HL-60 (cell line): ENCODE results near the gene MARCKS.

Experiments
- CTCF ChIP-seq: IDR thresholded peaks from one replicate; pipeline ENCODE4 v1.5.1; 2011; ENCODE audit warnings: low read length, control low read depth, inconsistent platforms; ENCODE audit not compliant: insufficient read depth
- POLR2AphosphoS5 ChIP-seq: IDR thresholded peaks from 2 replicates; pipeline ENCODE4 v1.6.1; 2012; ENCODE audit warnings: low read depth
- SPI1 ChIP-seq: IDR thresholded peaks from 2 replicates; pipeline ENCODE4 v1.6.1; 2012; ENCODE audit warnings: low read depth, mild to moderate bottlenecking, borderline replicate concordance
- TF ChIP-seq, protein P1 (sequence below): IDR thresholded peaks from 2 replicates; pipeline ENCODE4 v1.6.1; 2012; ENCODE audit warnings: low read depth; ENCODE audit not compliant: insufficient replicate concordance

DNA sequence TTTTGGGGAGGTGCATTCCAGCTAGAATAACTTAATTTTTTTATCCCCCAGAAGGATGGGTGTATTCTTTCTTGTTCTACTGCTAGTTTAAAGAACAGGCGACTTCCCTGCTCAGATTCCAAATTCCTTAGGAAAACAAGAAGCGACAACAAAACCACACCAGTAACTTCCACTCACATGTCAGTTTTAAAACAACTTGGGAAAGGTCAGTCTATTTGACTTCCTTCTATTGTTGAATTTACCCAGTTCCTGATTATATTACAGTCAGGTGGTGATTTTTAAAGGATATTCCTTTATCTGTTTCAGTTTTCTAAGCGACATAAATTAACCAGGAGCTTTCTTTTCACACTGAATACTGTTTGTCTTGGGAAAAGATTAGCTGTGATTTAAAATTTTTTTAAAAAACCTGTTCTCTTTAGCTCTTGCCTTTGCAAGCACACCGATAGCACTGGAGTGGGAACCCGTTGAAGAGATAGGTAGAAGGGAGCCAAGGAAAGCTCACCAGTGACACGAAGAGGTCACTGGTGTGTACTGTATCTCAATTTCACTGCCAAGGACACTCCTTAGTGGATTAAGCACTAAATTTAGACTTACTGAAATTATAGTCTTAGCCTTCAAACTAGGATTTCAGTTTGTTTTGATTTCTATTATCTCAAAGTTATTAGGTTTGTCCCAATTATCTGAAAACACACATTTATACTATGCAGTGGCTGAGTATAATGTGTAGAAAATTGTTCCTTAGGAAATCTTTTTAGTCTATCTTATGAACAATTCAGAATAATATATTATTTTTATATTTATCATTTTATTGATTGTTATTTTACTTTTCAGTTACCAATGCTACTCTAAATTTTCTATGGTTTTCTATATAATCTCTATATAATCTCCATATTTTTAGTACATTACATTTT, 22.3 kb downstream of the MARCKS start:
- peak; percentile 52 for TF ChIP-seq CTCF
- TF ChIP-seq SPI1 = peak; percentile 39; the same call in 1 of the 2 replicates
- TF ChIP-seq, protein P1, sequence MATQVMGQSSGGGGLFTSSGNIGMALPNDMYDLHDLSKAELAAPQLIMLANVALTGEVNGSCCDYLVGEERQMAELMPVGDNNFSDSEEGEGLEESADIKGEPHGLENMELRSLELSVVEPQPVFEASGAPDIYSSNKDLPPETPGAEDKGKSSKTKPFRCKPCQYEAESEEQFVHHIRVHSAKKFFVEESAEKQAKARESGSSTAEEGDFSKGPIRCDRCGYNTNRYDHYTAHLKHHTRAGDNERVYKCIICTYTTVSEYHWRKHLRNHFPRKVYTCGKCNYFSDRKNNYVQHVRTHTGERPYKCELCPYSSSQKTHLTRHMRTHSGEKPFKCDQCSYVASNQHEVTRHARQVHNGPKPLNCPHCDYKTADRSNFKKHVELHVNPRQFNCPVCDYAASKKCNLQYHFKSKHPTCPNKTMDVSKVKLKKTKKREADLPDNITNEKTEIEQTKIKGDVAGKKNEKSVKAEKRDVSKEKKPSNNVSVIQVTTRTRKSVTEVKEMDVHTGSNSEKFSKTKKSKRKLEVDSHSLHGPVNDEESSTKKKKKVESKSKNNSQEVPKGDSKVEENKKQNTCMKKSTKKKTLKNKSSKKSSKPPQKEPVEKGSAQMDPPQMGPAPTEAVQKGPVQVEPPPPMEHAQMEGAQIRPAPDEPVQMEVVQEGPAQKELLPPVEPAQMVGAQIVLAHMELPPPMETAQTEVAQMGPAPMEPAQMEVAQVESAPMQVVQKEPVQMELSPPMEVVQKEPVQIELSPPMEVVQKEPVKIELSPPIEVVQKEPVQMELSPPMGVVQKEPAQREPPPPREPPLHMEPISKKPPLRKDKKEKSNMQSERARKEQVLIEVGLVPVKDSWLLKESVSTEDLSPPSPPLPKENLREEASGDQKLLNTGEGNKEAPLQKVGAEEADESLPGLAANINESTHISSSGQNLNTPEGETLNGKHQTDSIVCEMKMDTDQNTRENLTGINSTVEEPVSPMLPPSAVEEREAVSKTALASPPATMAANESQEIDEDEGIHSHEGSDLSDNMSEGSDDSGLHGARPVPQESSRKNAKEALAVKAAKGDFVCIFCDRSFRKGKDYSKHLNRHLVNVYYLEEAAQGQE = no peak
- no peak for TF ChIP-seq POLR2AphosphoS5
